ENCODE measurements around the gene RNU6-8.

- TF ChIP-seq CTCF (IDR thresholded peaks at IDR 0.05) = no peak
- no peak for TF ChIP-seq EZH2 (IDR thresholded peaks at IDR 0.05; ENCODE audit: borderline replicate concordance, insufficient read depth, low read depth, low read length, poor library complexity, severe bottlenecking)
Observed at GRCh38 chr14:32212833-32213232, 9.8 kb upstream of the RNU6-8 start.
